GM21737 (cell line): Measurements from ENCODE around the gene PAEP.
"Not testable (repeated sequence)": the region's sequence is repeated elsewhere in the genome, so short reads cannot be mapped to it uniquely, and the experiment has no call there.

Source experiments
- ATAC-seq: cut with Tn5 transposase; IDR thresholded peaks from one replicate; pipeline ENCODE4 v1.9.1; 2021; ENCODE audit warnings: mild to moderate bottlenecking, moderate library complexity; ENCODE audit not compliant: unreplicated experiment

The PAEP gene

DNA sequence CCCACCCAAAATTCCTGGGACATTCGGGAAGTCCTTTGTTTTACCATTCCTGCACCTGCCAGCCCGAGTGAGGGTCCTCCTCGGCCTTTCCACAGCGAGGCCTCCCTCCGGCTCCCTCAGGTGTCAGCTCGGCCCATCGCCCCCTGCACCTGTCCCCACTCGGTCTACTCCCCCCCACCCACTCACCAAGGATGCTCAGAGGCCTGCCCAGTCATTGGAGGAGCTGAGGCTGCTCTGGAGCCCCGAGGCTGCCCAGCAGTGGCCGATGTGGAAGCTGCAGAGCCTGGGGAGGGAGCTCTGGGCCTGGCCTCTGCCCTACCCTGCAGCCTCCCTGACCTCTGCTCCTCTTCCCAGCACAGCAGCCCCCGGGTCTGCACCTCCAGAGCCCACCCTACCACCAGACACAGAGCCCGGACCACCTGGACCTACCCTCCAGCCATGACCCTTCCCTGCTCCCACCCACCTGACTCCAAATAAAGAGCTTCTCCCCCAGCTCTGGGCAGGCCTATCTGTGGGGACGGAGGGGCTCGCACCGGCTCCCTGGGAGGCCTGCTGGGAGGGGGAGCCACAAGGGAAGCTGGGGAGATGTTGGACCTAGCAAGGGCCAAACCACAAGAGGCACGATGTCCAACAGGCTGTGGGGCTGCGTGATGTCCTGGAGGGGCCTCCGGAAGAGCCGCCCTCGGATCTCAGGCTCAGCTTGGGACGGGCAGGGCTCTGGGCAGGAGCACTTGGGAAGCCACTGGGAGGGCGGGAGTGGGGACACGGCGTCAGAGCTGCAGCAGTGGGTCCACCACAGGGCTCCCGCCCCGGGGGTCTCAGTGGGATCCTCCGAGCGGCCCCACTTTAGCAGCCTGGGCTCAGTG lies 11.8 kb upstream of the PAEP start:
- ATAC-seq = not testable (repeated sequence)

DNA sequence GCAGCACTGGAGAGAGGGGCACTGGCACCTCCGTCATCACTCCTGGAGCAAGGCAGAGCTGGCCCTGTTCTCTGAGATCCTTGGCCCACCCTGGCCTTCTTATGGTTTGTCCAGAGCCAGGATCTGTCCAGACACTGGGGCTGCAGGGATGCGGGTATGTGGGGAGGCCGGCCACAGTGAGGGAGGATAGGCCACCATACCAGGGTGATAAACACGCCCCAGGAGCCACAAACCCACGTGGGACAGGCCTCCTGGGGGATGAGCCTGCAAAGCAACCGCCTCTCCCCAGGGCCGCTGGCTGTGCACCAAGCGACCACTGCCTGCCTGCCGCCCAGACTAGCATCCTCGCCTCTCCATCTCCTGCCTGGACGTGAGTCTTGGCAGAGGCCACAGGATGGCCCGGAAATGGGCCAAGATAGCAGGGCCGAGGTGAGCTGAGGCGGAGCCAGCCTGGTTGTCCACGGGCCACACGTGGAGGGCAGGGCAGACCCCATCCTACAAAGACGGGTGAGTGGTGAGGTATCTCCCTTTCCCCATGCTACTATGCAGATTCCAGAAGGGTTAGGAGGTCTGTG lies 11.1 kb upstream of the PAEP start:
- no peak for ATAC-seq

- no peak for ATAC-seq
Observed at GRCh38 chr9:135551031-135551430, 10.5 kb upstream of the PAEP start.

DNA sequence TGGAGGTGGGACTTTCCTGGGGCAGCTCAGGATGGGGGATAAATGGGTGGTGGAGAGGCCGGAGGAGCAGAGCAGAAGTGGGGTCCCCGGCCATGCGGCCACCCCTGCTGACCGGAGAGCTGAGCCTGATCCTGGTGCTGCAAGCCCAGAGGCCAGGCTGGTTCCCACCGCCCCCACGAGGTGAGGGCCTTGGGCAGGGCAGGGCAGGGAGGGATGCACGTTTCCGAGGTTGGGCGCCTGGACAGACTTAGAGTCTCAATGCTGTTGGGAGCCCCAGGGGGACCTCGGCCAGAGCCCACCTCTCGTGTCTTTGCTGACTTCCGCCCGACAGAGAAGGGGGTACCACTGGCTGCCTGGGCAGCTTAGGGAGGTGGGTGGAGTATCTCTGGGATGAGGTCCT lies 10.1 kb upstream of the PAEP start:
- no peak for ATAC-seq

GRCh38 chr9:135552021-135552697 lies 9.4 kb upstream of the PAEP start:
- ATAC-seq = no peak

DNA sequence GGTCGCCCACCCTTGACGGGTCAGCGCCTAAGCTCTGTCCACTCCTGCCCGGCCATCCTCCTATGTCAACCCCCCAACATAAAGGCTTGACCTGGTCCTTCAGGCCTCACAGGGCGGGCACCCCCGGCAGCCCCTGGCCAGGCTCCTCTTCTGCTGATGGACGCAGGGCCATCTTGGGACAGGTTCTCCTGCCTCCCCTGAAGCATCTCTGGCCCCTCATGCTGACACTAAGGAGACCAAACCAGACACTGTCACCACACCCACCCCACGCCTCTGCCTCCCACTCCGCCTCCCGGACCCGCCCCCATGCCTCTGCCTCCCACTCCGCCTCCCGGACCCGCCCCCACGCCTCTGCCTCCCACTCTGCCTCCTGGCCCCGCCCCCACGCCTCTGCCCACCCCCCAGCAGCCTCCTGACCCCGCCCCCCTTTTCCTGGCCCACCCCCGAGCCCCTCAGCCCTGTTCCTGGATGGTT lies 8.8 kb upstream of the PAEP start:
- no peak for ATAC-seq

DNA sequence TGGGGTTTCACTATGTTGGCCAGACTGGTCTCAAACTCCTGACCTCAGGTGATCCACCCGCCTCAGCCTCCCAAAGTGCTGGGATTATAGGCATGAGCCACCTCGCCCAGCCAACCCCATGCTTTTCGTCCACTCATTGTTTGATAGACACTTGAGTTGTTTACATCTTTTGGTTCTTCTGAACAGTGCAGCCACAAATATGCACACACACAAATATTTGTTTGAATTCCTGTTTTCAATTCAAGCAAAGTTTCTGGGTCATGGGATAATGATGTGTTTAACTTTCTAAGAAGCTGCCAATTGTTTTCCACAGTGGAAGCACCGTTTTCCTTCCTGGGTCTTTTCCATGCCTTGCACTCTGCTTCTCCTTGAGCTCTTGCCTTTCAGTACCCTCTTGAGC lies 6.8 kb upstream of the PAEP start:
- no peak for ATAC-seq

DNA sequence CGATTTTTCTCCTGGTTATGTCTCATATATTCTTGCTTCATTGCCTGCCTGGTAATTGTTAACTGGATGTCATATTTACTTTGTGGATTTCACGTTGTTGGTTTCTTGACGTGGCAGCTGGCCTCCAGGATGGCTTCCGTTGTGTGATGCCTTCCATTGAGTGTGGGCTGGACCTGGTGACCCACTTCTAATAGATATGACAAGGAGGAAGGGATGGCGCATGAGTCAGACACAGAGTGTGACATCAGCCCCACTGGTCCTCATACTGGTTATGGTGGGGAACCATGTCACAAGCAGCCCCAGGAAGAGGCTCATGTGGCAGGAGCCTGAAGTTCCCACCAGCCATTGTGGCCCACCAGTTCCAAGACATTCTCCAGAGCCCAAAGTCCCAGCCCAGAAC lies 6.4 kb upstream of the PAEP start:
- ATAC-seq = no peak

DNA sequence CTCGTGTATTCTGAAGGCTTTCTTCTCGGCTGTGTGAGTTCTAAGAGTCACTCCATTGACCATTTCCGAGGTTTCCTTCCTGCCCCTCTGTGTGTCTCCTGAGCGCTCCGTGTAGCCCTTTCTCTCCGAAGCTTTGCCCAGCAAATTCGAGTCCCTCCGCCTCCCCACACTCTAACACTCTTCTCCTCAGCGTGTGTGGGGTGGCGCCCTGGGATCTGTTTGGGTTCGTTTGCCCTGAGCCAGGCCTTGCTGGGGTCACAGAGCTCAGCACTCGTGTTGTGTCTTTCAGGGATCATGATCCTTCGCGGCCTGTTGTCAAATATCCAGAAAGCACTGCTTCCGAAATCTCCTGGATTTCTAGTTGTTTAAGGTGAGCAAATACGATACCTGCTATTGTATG lies 5.6 kb upstream of the PAEP start:
- ATAC-seq = no peak

GRCh38 chr9:135559606-135560005 lies 1.9 kb upstream of the PAEP start:
- no peak for ATAC-seq

DNA sequence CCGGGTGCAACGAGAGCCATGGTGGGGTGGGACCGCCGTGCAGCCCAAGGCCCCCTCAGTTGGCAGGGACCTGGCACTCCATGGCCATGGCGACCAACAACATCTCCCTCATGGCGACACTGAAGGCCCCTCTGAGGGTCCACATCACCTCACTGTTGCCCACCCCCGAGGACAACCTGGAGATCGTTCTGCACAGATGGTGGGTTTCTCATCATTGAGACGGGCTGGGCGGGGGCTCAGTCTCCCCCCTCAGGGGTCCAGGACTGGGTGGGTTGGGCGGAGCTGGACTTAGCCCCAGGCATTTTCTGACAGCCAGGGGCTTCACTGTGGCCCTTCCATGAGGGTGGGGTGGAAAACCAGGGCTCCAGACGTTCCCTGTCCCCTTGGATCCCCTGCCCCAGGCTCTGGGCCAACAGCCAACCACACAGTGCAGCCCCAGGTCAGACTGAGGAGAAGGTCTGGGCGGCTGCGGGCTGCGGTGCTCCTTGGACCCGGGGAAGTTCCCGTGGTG lies 734 bp downstream of the PAEP start:
- no peak for ATAC-seq

DNA sequence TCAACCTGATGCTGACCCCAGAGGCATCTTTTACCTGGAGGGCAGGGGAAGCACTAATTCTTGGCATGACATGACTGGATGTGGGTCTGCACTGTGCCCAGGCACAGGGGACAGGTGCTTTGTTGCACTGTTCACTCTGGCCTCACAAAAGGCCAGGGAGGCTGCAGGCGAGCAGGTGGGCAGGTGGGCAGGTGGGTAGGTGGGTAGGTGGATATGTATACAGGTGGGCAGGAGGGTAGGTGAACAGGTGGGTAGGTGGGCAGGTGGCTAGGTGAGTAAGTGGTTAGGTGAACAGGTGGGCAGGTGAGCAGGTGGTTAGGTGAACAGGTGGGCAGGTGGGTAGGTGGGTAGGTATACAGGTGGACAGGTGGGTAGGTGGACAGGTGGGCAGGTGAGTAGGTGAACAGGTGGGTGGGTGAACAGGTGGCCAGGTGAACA lies 1.5 kb downstream of the PAEP start:
- ATAC-seq = no peak

DNA sequence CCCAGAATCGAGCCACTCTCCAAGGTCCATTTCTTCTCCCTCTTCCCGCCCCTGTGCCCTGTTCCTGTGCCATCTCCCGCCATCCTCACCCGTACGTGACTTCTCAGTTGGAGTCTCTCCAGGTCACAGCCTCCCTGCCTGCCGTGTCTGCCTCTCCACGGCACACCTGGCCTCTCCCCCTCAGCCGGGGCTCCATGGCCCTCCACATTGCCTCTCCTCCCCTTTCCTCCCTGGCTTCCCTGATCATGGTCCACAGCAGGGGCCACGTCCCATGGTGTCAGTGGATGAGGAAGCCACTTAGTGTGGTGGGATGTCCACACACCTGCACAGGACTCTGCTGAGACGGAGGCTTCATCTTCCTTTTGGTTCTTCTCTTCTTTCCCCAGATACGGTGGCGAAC lies 2.3 kb downstream of the PAEP start:
- ATAC-seq = no peak

- no peak for ATAC-seq
Observed at GRCh38 chr9:135565141-135565628, 3.6 kb downstream of the PAEP start.

DNA sequence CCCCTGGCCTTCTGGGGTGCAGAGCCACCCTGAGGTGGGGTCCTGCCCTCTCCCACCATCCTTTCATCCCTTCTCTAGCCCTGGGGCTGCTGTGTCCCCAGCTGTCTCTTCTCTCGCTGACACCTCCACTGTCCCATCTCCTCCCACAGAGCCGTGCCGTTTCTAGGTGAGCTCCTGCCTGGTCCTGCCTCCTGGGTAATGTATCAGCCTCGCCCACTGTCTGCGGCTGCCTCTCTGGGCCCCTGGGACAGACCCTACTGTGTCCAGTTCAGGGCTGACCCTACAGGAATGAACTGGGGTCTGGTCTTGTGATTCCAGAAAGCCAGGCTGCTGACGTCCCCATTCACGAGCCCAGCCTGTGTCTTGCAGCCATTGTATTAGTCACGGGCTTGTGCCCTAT lies 4.1 kb downstream of the PAEP start:
- ATAC-seq = no peak

DNA sequence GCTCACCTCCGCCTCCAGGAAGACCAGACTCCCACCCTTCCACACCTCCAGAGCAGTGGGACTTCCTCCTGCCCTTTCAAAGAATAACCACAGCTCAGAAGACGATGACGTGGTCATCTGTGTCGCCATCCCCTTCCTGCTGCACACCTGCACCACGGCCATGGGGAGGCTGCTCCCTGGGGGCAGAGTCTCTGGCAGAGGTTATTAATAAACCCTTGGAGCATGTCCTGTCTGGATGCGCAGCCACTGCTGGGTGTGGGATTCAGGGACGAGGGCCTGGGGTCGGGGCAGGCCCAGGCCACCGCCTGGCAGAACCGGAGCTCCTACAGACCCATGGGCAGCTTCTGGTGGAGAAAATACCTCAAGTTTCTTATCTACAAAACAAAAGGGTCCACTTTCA lies 5.0 kb downstream of the PAEP start:
- no peak for ATAC-seq

- ATAC-seq = no peak
Observed at GRCh38 chr9:135567311-135567710, 5.8 kb downstream of the PAEP start.

DNA sequence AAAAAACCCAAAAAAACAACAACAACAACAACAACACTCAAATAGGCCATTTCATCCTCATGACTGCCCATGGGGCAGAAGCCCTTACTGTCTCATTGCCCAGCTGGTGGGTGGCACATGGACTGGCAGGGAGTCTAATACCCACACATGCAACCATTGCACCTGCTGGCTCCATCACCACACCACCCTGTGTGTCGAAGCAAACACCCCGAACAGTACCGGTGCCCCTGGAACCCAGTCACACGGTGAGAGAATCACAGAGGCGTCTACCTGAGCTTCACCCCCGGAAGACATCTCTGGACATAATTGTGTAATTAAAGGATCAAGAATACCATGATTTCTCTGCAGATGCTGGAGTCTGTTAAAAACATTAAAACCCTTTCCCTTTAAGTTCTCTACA lies 6.5 kb downstream of the PAEP start:
- ATAC-seq = no peak

- ATAC-seq = no peak
Observed at GRCh38 chr9:135570456-135570855, 8.9 kb downstream of the PAEP start.

- ATAC-seq = no peak
Observed at GRCh38 chr9:135572233-135572632, 10.7 kb downstream of the PAEP start.

GRCh38 chr9:135573124-135573523 lies 11.6 kb downstream of the PAEP start:
- ATAC-seq = no peak

- ATAC-seq = no peak
Observed at GRCh38 chr9:135574331-135574730, 12.8 kb downstream of the PAEP start.
